GM21381 (cell line): ENCODE measurements around the gene MUC5AC.
"Not testable (repeated sequence)": the region's sequence is repeated elsewhere in the genome, so short reads cannot be mapped to it uniquely, and the experiment has no call there.

Experiments
- ATAC-seq: cut with Tn5 transposase; IDR thresholded peaks from one replicate; pipeline ENCODE4 v1.9.1; 2021; ENCODE audit warnings: mild to moderate bottlenecking, moderate library complexity; ENCODE audit not compliant: unreplicated experiment

Gene MUC5AC

DNA sequence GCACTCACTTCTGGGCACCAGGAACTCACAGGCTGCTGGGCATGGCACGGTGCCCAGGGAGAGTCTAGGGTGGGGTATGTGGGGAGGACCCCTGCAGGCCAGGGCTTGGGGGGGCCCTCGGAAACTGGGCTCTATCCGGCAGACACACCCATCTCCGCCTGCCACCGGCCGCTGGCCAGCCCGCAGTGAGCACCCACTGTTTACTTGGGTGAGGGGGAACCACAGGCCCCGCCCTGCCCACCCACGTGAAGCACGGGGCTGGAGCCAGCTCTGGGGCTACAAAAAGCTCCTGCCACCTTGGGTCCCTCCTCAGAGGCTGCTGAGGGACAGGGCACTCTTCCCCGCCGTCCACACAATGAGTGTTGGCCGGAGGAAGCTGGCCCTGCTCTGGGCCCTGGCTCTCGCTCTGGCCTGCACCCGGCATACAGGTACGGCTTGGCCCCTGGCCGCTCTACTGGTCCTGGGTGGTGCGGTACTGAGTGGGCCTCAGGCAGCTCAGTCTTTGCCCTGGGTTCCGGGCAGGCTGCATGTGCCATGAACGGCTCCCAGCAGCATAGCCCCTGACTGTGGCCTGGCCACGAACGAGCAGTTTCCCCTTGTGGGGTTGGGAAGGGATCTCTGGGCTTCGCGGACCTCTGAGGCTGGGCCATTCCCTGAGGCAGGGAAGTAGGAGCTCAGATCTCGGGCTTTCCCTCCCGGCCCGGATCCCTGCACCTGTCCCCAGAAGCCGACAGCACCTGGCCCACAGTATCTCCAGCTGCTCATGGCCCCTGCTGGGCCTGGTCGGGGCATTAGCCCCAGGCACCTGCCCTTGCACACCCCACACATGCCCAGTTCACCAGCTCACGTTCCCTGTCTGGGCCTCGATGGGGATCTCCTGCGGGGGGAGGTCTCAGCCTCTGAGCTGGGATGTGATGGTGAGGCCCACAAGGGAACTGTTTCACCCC lies at the start of gene MUC5AC:
Gene MUC5AC, plus strand, starts transcription at position 309 of the 947 bp plus-strand sequence. Its CDS starts 47 bp downstream, at position 356.
- no peak for ATAC-seq

- ATAC-seq = no peak
These were observed 49.4 kb upstream of the MUC5AC start for GRCh38 chr11:1108246-1108900.

- no peak for ATAC-seq
These were observed 48.4 kb upstream of the MUC5AC start for GRCh38 chr11:1109101-1109917.

DNA sequence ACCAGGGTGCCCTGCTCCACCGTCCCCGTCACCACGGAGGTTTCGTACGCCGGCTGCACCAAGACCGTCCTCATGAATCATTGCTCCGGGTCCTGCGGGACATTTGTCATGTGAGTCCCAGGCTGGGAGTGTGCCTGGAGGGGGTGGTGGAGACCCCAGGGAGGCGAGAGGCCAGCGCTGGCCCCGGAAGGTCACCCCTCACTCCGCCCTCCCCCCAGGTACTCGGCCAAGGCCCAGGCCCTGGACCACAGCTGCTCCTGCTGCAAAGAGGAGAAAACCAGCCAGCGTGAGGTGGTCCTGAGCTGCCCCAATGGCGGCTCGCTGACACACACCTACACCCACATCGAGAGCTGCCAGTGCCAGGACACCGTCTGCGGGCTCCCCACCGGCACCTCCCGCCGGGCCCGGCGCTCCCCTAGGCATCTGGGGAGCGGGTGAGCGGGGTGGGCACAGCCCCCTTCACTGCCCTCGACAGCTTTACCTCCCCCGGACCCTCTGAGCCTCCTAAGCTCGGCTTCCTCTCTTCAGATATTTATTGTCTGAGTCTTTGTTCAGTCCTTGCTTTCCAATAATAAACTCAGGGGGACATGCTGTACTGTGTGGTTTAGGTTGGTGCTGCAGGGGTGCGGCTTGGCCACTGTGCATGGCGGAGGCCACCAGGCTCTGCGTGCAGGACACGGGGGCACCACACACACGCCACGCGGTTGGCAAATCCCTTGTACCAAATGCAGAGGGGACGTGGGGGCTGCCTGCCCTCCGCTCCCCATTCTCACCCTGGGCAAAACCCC lies 47.6 kb upstream of the MUC5AC start:
- ATAC-seq = no peak

DNA sequence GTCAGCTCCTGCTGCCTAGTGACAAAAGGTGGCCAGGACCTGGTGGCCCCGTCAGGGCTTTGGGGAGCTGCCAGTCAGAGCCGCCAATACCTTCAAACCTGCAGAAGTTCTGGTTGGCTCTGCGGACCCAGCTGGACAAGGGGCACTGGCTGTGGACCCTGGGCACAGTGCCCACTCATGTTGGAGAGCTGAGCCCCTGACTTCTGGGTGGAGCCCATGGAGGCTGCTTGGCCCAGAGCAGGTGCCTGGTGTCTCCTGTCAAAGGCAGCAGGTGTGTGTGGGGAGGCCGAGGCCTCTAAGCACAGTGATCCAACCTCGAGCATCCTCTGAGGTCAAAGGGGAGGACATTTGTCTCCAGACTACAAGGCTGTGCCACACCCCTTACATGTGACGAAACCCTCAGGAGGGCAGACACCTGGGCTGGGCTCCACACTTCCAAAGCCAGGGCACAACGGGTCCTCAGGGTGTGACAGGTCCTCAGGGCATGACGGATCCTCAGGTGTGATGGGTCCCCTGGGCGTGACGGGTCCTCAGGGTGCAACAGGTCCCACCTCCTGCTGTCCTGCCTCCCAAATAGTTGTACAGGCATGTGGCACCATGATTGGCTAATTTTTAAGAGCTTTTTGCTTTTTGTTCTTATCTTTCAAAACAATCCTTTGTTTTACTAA lies 46.1 kb upstream of the MUC5AC start:
- ATAC-seq = no peak

GRCh38 chr11:1112351-1113191 lies 45.2 kb upstream of the MUC5AC start:
- no peak for ATAC-seq

DNA sequence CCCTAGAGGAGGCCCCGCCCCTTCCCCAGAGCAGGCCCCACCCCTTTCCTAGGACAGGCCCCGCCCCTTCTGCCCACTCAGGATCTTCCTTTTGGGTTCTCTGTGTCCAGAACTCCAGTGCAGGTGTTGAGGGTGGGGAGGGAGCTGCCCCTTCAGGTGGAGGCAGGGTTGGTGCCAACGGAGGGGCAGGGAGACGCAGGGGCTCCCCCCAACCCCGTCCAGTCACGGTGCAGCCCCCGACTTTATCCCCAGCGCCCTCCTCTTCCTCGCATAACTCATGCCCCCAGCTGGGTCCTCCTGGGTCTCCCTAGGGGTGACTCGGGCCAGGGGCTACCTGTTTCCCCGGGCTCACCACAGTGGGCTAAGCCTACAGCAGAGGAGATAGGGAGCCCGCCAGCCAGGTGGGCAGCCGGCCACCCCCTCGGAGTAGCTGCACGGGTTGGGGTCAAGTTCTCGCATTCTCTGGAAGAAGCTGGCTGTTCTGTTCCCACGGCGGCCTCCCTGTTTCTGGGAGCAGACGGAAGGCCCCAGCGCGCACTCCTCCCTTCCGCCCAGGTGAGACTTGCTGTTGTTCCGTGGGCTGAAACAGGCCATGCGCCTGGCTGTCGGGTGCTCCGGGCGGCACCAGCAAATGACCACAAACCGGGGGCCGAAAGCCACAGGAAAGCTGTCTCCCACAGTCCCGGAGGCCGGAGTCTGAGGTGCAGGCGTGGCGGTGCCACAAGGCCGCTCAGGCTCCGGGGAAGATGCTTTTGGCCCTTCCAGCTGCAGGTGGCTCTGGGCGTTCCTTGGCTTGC lies 44.1 kb upstream of the MUC5AC start:
- no peak for ATAC-seq

- not testable (repeated sequence) for ATAC-seq
These were observed 42.5 kb upstream of the MUC5AC start for GRCh38 chr11:1115292-1115691.

DNA sequence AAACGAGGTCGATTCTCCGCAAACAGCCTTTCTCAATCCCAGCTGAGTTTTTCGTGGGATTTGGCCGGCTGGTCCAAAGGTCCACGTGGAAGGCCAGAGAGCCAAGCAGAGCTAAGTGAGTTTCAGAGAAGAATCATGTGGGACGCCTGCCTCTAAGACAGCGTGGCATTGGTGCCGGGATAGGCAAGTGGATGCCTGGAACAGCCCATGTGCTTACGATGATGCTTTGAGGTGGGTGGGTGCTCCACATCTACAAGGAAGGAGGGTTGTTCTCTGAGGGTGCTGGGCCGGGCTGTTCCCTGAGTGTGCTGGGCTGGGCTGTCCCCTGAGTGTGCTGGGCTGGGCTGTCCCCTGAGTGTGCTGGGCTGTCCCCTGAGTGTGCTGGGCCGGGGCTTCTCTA lies 41.6 kb upstream of the MUC5AC start:
- no peak for ATAC-seq

DNA sequence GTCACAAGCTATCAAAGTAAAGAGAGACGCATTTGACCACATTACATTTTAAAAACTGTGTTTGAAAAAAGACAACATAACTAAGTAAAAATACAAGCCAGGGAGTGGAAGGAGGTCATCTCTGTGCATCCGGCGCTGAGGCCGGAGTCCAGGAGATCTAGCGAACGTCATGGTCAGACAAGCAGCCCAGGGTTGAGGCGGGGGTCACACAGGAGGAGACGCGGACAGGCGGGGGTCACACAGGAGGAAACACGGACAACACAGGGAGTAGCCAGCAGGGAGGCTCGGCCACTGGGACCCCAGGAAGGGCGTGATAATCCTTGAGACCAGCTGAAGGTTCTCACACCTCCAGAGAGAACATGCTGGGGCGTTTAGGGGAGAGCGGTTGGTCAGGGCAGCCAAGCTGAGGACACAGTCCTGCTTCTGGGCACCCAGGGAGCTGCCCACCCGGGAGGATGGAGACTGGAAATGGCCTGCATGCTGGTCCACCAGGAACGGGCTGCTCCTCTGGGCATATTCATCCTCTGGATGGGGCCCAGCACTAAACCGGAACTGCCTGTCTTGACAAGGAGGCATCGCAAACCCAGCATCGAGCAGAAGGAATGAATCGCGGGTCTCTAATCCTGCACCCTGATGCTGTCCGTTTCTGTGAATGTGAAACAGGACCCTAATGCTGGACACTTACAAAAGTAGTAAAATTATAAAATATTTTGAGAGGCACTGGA lies 40.9 kb upstream of the MUC5AC start:
- no peak for ATAC-seq

DNA sequence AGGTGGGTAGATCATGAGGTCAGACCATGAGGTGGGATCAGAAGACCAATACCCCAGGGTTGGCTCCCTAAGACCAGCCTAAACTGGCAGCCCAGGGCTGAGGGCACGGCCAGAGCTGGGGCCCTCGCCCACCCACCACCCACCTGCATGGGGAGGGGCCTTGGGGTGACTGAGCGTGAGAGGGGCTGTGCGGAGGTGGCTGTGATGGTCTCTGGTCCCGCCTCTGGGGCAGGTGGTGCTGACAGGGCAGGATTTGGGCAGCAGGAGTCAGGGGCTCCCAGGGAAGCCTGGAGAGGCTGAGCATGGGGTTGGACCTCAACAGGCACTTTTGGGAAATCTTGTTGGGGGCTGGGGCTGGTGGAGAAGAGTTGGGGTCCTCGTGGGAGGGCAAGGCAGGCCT lies 39.8 kb upstream of the MUC5AC start:
- no peak for ATAC-seq

DNA sequence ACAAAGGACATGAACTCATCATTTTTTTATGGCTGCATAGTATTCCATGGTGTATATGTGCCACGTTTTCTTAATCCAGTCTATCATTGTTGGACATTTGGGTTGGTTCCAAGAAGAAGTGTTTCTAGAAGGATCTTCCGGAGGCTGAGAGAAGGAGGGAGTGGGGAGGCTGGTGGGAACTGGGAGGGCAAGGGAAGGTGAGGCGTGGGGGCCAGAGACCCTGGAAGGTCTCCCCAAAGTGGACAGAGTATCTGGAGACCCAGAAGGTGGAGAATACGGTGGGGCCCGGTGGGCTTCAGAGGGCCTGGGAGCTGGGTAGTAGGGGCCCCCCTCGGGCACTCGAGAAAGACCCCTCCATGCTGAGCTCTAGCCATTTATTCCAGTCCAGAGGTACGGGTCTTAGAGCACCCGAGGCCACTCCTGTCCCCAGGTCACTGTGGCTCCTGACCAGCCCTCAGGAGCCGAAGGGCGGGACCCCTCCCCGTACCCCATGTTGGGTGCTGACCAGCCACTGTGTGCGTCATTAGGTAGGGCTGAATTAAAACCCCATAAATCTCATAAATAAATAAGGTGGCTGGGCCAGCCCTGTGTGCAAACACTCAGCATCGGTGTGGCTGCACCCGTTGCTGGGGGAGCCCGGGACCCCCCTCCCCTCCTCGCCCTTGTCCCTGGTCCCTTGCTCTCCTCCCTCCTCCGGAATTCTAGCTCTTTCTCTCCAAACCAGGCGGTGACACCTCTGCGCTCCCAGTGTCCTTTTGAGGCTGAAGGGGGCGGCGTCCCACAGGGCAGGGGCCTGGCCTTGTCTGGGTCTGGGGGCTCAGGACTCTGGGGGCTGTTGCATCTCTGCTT lies 38.8 kb upstream of the MUC5AC start:
- ATAC-seq = no peak

DNA sequence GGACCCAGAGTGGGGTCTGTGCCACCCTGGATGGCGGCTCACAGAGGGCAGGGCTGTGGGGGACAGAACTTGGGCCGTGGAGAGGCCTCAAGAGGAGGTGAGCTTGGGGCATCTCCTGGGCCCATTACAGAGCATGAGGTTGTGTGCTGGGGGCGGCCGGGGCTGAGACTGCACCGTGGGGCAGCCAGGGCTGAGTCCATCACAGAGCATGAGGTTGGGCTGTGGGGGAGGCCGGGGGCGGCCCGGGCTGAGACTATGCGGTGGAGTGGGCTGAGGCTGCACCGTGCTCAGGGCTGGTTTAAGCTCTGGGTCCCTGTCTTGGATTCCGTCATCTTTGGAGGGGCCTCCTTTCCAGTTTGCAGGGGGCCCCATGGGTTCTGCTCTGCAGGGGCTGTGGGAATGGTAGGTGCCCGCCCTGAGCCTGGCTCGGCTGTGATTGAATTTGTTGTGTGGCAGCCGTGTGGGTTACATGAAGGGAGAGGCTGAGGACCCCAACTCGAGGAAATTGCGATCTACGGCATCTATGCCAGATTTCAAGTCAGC lies 38.1 kb upstream of the MUC5AC start:
- ATAC-seq = no peak

GRCh38 chr11:1120532-1121330 lies 37.0 kb upstream of the MUC5AC start:
- ATAC-seq = no peak

GRCh38 chr11:1121331-1121812 lies 36.4 kb upstream of the MUC5AC start:
- no peak for ATAC-seq
